Measurements from ENCODE around the gene MANSC1. TPM values are rescaled to one million over a fixed set of nuclear protein-coding genes. Genes with fewer than 3 reads are reported as not detected.

MANSC1 gene
- total RNA-seq, 4 donors from 2014 or later: 5.1 to 10.8 (median 8.1) TPM

DNA sequence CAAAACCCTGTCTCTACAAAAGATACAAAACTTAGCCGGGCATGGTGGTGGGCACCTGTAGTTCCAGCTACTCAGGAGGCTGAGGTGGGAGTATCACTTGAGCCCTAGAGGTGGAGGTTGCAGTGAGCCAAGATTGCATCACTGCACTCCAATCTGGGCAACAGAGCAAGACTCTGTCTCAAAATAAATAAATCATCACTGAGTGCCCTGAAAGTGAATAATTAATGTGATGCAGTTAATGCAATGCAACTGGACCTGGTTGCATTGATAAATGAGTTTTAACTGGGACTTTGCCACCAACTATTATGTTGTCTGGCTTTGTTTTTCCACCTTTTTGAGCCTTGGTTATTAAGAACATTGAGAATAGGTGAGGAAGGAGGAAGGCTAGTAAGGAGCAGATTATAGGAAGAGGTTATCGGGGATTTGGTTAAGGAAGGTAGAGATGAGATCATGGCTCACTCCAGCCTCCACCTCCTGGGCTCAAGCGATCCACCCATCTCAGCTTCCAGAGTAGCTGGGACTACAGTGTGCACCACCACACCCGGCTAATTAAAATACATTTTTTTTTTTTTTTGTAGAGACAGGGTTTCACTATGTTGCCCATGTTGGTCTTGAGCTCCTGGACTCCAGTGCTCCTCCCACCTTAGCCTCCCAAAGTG, 14.9 kb upstream of the MANSC1 start:
- TF ChIP-seq, protein P1, sequence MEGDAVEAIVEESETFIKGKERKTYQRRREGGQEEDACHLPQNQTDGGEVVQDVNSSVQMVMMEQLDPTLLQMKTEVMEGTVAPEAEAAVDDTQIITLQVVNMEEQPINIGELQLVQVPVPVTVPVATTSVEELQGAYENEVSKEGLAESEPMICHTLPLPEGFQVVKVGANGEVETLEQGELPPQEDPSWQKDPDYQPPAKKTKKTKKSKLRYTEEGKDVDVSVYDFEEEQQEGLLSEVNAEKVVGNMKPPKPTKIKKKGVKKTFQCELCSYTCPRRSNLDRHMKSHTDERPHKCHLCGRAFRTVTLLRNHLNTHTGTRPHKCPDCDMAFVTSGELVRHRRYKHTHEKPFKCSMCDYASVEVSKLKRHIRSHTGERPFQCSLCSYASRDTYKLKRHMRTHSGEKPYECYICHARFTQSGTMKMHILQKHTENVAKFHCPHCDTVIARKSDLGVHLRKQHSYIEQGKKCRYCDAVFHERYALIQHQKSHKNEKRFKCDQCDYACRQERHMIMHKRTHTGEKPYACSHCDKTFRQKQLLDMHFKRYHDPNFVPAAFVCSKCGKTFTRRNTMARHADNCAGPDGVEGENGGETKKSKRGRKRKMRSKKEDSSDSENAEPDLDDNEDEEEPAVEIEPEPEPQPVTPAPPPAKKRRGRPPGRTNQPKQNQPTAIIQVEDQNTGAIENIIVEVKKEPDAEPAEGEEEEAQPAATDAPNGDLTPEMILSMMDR (IDR thresholded peaks at IDR 0.05; ENCODE audit: low read depth): no peak

- TF ChIP-seq, protein P1 (IDR thresholded peaks at IDR 0.05; ENCODE audit: low read depth): no peak
These were observed 8.5 kb upstream of the MANSC1 start for GRCh38 chr12:12358528-12358927.

- TF ChIP-seq, protein P1 (IDR thresholded peaks at IDR 0.05; ENCODE audit: low read depth): no peak
These were observed 7.8 kb upstream of the MANSC1 start for GRCh38 chr12:12357719-12358461.

DNA sequence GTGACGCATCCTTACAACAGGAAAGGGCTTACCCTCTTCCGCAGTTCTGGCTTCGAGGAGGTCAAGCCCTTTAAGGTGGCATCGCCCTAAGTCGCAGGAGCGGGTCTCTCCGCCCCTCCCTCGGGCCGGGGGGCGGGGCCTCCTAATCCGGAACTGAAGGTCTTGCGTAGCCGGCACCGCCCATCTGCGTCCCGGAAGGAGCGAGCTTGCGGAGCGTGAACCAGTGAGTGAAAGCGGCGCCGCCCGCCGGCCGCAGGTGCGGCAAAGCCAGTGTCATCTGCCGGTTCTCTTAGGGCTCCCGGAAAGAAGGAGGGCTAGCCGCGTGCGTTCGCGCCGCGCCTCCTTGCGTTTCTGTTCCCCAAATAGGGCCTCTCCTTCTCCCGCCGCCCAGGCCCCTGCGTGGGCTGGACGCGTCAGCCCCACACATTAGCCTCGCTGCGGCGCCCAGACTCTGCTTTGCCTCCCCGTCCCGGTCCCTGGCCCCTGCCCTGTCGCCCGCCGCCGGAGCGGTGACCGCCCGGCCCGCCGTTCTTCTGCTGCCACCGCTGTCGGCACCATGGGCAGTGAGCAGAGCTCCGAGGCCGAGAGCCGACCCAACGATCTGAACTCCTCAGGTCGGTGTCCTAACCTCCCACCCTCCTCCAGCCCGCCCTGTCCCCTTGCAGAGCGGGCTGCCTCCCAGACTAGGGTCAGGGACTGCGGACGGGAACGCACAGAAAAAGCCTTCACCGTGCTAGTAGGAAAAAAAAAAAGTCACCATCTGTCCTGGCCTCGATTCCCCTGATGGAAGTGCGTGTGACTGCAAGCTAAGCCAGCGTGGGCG, 7.1 kb upstream of the MANSC1 start, which contains the start of gene BORCS5:
Gene BORCS5 (plus strand): TSS at position 183 of the 823 bp plus-strand sequence. CDS start 374 bp downstream, at position 557.
- TF ChIP-seq, protein P1 (IDR thresholded peaks at IDR 0.05; ENCODE audit: low read depth): no peak

DNA sequence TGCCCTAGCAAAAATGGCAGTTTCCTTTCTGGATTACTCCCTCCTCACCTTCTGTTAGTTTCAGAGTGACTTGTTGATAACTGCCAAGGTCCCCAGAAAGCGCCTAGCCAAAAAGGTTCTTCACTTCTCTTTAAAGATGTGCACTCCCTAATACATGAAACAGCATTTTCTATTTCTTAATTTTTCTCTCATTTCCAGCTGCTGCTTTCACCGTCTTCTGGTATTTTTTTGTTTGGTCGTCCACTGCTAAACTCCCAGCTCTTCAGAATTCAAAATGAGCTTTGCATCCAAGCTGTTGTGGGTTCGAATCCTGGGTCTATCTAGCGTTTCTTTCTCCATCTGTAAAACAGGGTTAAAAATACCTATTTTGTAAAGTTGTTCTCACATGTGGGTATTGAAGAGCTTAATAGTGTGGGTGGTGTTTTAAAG, 6.4 kb upstream of the MANSC1 start:
- TF ChIP-seq, protein P1 (IDR thresholded peaks at IDR 0.05; ENCODE audit: low read depth): no peak

GRCh38 chr12:12353807-12354206, 3.8 kb upstream of the MANSC1 start:
- TF ChIP-seq, protein P1 (IDR thresholded peaks at IDR 0.05; ENCODE audit: low read depth): no peak

DNA sequence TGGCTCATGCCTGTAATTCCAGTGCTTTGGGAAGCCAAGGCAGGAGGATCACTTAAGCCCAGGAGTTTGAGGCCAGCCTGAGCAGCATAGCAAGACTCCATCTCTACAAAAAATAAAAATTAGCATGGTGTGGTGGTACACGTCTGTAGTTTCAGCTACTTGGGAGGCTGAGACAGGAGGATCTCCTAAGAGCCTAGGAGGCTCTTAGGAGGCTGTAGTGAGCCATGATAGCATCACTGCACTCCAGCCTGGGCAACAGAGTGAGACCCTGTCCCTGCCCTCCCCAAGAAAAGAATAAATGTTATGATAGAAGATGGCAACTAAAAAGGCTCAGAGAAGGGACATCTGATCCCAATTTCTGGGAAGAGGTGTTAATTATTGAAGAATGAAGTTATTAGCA, 3.2 kb upstream of the MANSC1 start:
- TF ChIP-seq, protein P1 (IDR thresholded peaks at IDR 0.05; ENCODE audit: low read depth): no peak
